HAP-1 (cell line): ENCODE results near the gene RB1.
"Not testable (repeated sequence)": the region's sequence is repeated elsewhere in the genome, so short reads cannot be mapped to it uniquely, and the experiment has no call there.

ENCODE experiments used
- DNase-seq, 2 experiments: peaks; one replicate each; pipeline ENCODE4 v3.0.0-alpha.2; 2016 to 2020; ENCODE audit warnings: low spot score in 2 of 2
- H3K27me3 ChIP-seq: fragments of 250-450 bp; sonication (Bioruptor Pico); 2 replicates; pipeline ENCODE4 v1.5.1; 2020; ENCODE audit warnings: low read depth, mild to moderate bottlenecking, moderate library complexity
- H3K36me3 ChIP-seq: fragments of 250-450 bp; sonication (Bioruptor Pico); replicated peaks from 2 replicates; pipeline ENCODE4 v1.5.1; 2020; ENCODE audit warnings: mild to moderate bottlenecking
- H3K4me1 ChIP-seq: fragments of 250-450 bp; sonication (Bioruptor Pico); 2 replicates; pipeline ENCODE4 v1.5.1; 2020; ENCODE audit warnings: mild to moderate bottlenecking
- H3K4me3 ChIP-seq: fragments of 250-450 bp; sonication (Bioruptor Pico); 2 replicates; pipeline ENCODE4 v1.5.1; 2020; ENCODE audit warnings: mild to moderate bottlenecking, moderate library complexity
- H3K9me3 ChIP-seq: fragments of 250-450 bp; sonication (Bioruptor Pico); 2 replicates; pipeline ENCODE4 v1.5.1; 2020; ENCODE audit warnings: mild to moderate bottlenecking, moderate library complexity
- in situ Hi-C: fragments of 300-500 bp; cut with MboI; formaldehyde crosslinking; loops from 3 replicates; pipeline ENCODE4 v1.14.3; 2020; ENCODE audit warnings: low sequenced_read_pairs, inconsistent platforms, mixed read lengths

Gene RB1

GRCh38 chr13:48344264-48344663 lies 40.7 kb downstream of the RB1 start:
- in situ Hi-C loops: loop anchor here (25.0 kb wide), 1 partner anchor 243 kb away; no protein-coding TSS in a partner anchor
- Histone ChIP-seq H3K9me3 (no peaks in the 10 kb centered on the region), H3K4me1 (no peaks in the 10 kb centered on the region), H3K27me3 (no peaks in the 10 kb centered on the region), H3K4me3 (no peak overlapping the region), H3K36me3 (no peaks in the 10 kb centered on the region; the same call in 1 of the 2 replicates)
- DNase-seq: no peak

GRCh38 chr13:48346583-48346982 lies 43.0 kb downstream of the RB1 start:
- Histone ChIP-seq H3K4me3 (no peak overlapping the region), H3K9me3 (no peaks in the 10 kb centered on the region), H3K27me3 (no peaks in the 10 kb centered on the region), H3K36me3 (peaks cover 2% of the 10 kb centered on the region; the same call in 1 of the 2 replicates), H3K4me1 (no peaks in the 10 kb centered on the region)
- DNase-seq: no peak
- in situ Hi-C loops: loop anchor here (25.0 kb wide), 1 partner anchor 241 kb away; no protein-coding TSS in a partner anchor

DNA sequence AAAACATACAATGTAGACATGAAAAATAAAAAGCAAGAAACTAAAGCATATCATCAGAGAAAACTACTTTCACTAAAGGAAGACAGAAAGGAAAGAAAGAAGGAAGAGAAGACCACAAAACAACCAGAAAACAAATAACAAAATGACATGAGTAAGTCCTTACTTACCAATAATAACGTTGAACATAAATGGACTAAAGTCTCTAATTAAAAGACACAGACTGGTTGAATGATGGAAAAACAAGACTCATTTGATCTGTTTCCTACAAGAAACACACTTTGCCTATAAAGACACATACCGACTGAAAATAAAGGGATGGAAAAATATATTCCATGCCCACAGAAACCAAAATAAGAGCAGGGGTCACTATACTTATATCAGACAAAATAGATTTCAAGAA lies 46.0 kb downstream of the RB1 start:
- DNase-seq: no peak
- in situ Hi-C loops: loop anchor here (25.0 kb wide), 1 partner anchor 238 kb away; no protein-coding TSS in a partner anchor
- no peaks in the 10 kb centered on the region for H3K27me3 ChIP-seq
- H3K4me3 ChIP-seq: no peak overlapping the region
- H3K4me1 ChIP-seq: no peaks in the 10 kb centered on the region
- H3K36me3 ChIP-seq: peaks cover 6% of the 10 kb centered on the region; the same call in 1 of the 2 replicates
- peaks cover 5% of the 10 kb centered on the region; the same call in 1 of the 2 replicates for H3K9me3 ChIP-seq

DNA sequence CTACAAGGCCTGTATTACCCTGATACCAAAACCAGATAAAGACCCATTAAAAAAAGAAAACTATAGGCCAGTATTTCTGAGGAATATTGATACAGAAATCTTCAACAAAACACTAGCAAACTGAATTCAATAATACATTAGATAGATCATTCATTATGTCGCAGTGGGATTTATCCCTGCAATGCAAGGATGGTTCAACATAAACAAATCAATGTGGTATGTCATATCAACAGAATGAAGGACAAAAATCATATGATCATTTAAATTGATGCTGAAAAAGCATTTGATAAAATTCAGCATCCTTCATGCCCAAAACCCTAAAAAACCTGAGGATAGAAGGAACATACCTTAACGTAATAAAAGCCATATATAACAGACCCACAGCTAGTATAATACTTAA lies 50.0 kb downstream of the RB1 start:
- H3K4me3 ChIP-seq: no peak overlapping the region
- in situ Hi-C loops: no loop called here
- no peak for DNase-seq
- no peaks in the 10 kb centered on the region for H3K4me1 ChIP-seq
- peaks cover 9% of the 10 kb centered on the region; the same call in 1 of the 2 replicates for H3K36me3 ChIP-seq
- H3K27me3 ChIP-seq: no peaks in the 10 kb centered on the region
- peaks cover 5% of the 10 kb centered on the region; the same call in 1 of the 2 replicates for H3K9me3 ChIP-seq

DNA sequence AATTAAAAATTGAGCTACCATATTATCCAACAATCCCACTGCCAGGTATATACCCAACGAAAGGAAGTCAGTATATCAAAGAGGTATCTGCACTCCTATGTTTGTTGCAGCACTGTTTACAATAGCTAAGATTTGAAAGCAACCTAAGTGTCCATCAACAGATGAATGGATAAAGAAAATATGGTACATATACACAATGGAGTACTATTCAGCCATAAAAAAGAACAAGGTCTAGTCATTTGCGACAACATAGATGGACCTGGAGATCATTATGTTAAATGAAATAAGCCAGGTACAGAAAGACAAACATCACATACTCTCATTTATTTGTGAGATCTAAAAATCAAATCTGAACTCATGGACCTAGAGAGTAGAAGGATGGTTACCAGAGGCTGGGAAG lies 52.0 kb downstream of the RB1 start:
- DNase-seq, H3K9me3 ChIP-seq, H3K4me3 ChIP-seq, H3K27me3 ChIP-seq, H3K4me1 ChIP-seq, H3K36me3 ChIP-seq, in situ Hi-C loops: not testable (repeated sequence)

GRCh38 chr13:48356750-48357149 lies 53.2 kb downstream of the RB1 start:
- in situ Hi-C loops: no loop called here
- DNase-seq: no peak
- 0 out of 2 replicates have a peak, but pooled peaks cover 7% of the 10 kb centered on the region for H3K36me3 ChIP-seq
- H3K4me1 ChIP-seq: no peaks in the 10 kb centered on the region
- H3K4me3 ChIP-seq: no peak overlapping the region
- H3K27me3 ChIP-seq: no peaks in the 10 kb centered on the region
- peaks cover 5% of the 10 kb centered on the region; the same call in 1 of the 2 replicates for H3K9me3 ChIP-seq

DNA sequence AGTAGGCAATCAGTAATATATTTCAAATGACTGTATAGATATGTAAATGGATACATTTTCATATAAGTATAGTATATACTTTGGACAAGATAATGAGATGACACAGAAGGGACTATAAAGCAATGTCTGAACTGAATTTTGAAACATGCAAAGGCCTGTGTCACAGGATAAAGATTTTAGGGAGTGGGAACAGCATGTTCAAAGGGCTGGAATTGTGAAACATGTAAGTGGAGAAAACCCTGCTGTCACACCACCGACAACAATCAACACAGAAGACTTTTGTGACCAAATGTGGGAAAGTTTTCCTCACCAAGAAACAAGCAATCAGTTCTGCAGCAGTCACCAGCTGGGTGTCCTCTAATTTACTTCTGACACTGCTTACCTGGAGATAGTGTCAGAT lies 66.4 kb downstream of the RB1 start:
- no peaks in the 10 kb centered on the region for H3K4me1 ChIP-seq
- peaks cover 10% of the 10 kb centered on the region; the same call in 1 of the 2 replicates for H3K36me3 ChIP-seq
- H3K27me3 ChIP-seq: no peaks in the 10 kb centered on the region
- in situ Hi-C loops: no loop called here
- DNase-seq: no peak
- H3K9me3 ChIP-seq: no peaks in the 10 kb centered on the region
- no peak overlapping the region for H3K4me3 ChIP-seq

DNA sequence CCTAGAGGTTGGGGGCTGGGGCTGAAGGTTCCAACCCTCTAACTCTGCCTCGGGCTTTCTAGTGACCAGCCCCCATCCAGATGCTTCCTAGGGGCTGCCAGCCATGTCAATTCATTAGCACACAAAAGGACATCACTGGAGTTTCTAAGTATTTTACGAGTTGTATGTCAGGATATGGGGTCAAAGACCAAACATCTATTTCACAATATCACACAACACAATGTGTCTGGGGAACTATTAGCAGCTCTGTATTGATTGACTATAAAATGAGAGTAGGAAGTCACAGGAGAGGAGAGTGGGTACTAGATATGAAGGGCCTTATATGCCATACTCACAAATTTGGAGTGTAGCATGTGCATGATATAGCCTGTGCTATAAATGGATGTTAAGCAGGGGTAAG lies 67.3 kb downstream of the RB1 start:
- in situ Hi-C loops: no loop called here
- peaks cover 10% of the 10 kb centered on the region; the same call in 1 of the 2 replicates for H3K36me3 ChIP-seq
- H3K4me3 ChIP-seq: no peak overlapping the region
- H3K9me3 ChIP-seq: no peaks in the 10 kb centered on the region
- H3K4me1 ChIP-seq: no peaks in the 10 kb centered on the region
- DNase-seq: no peak
- H3K27me3 ChIP-seq: no peaks in the 10 kb centered on the region

DNA sequence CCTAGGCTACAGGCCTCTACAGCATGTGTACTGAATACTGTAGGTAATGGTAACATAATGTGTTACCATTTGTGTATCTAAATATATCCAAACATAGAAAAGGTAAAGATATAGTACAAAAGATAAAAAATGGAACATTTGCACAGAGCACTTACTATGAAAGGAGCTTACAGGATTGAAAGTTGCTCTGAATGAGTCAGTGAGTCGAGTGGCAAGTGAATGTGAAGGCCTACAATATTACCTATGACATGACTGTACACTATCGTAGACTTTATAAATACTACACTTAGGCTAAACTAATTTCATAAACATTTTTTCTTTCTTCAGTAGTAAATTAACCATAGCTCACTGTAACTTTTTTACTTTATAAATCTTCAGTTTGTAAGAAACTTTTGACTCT lies 74.3 kb downstream of the RB1 start:
- in situ Hi-C loops: no loop called here
- Histone ChIP-seq H3K27me3 (no peaks in the 10 kb centered on the region), H3K9me3 (no peaks in the 10 kb centered on the region), H3K36me3 (peaks cover 20% of the 10 kb centered on the region), H3K4me1 (no peaks in the 10 kb centered on the region), H3K4me3 (no peak overlapping the region)
- no peak for DNase-seq

DNA sequence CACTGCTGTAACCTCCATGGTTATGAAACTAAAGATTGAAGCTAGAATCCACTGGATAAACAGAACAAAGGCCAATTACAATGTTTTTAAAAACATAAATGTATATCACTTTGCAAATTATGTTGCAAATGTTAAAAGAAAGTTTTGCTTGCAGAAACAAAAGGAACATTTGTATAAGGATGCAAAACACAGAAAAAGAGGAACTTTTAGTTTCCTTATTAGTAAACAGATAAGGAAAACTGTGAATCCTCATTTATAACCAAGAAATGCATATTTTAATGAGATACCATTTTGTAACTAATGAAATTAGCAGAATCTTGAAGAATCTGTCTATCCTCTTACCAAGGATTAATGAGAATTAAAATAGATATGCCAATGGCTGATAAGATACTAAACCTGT lies 77.0 kb downstream of the RB1 start:
- DNase-seq: no peak
- peaks cover 16% of the 10 kb centered on the region; the same call in 1 of the 2 replicates for H3K36me3 ChIP-seq
- H3K27me3 ChIP-seq: no peaks in the 10 kb centered on the region
- no peaks in the 10 kb centered on the region for H3K4me1 ChIP-seq
- H3K9me3 ChIP-seq: no peaks in the 10 kb centered on the region
- H3K4me3 ChIP-seq: no peak overlapping the region
- in situ Hi-C loops: no loop called here

DNA sequence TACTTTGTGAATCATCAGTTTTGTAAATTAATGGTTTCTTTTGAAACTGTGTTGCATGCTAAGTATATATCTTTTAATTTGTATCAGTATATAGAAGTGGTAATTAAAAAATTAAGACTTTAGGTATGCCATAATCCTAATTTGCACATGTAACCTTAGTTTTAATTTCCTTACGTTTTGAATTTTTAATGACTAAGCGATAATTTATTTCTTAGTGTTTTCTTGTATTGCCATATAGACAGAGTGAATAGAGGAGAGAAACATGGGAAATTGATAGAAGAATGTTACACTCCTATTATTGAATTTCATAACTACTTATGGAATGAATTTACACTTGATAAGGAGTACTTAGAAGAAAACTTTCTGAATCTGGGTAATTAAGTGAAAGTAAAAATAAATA lies 79.8 kb downstream of the RB1 start:
- no peak for DNase-seq
- Histone ChIP-seq H3K27me3 (no peaks in the 10 kb centered on the region), H3K4me1 (no peaks in the 10 kb centered on the region), H3K36me3 (peaks cover 7% of the 10 kb centered on the region; the same call in 1 of the 2 replicates), H3K9me3 (no peaks in the 10 kb centered on the region), H3K4me3 (no peak overlapping the region)
- in situ Hi-C loops: no loop called here

DNA sequence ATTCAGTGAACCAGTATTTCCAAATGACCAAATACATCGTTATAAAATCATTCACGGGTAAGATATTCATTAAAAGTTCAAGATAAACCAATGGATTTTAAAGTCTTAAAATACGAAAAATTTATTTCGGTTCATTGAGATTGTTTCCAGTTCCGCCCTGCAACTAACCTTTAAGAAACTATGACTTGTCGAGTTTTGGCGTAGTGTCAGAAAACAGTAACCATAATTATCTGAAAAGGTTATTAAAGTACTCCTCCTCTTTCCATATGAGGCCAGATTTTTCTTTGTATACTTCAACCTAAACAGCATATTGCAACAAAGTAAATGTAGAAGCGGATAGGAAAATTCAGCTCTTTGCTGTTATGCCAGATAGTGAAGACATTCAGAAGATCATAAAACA lies 83.3 kb downstream of the RB1 start:
- DNase-seq: no peak
- in situ Hi-C loops: no loop called here
- Histone ChIP-seq H3K4me3 (no peak overlapping the region), H3K4me1 (no peaks in the 10 kb centered on the region), H3K27me3 (no peaks in the 10 kb centered on the region), H3K36me3 (no peaks in the 10 kb centered on the region), H3K9me3 (no peaks in the 10 kb centered on the region)

GRCh38 chr13:48391257-48391656 lies 87.7 kb downstream of the RB1 start:
- Histone ChIP-seq H3K9me3 (no peaks in the 10 kb centered on the region), H3K4me1 (no peaks in the 10 kb centered on the region), H3K27me3 (no peaks in the 10 kb centered on the region), H3K36me3 (no peaks in the 10 kb centered on the region; the same call in 1 of the 2 replicates), H3K4me3 (no peak overlapping the region)
- in situ Hi-C loops: no loop called here
- no peak for DNase-seq

- DNase-seq: no peak
- H3K36me3 ChIP-seq: no peaks in the 10 kb centered on the region; the same call in 1 of the 2 replicates
- in situ Hi-C loops: no loop called here
Measured at GRCh38 chr13:48393030-48393697, 89.6 kb downstream of the RB1 start.

More at GRCh38 chr13:48393030-48393697, 89.6 kb downstream of the RB1 start:
- H3K9me3 ChIP-seq: no peaks in the 10 kb centered on the region
- H3K4me3 ChIP-seq: no peak overlapping the region
- no peaks in the 10 kb centered on the region for H3K4me1 ChIP-seq
- no peaks in the 10 kb centered on the region for H3K27me3 ChIP-seq
